Muscle of leg (tissue), 11 donors: Measurements from ENCODE around the gene PIN1. TPM values are rescaled to one million over a fixed set of nuclear protein-coding genes. Genes with fewer than 3 reads are reported as not detected.
"Not testable (repeated sequence)": the region's sequence is repeated elsewhere in the genome, so short reads cannot be mapped to it uniquely, and the experiment has no call there.

Experiments
- DNase-seq: peaks from one replicate; pipeline ENCODE4 v3.0.0; 2013
- H3K27ac ChIP-seq: one replicate; pipeline ENCODE4 v1.5.1; 2013; ENCODE audit warnings: mild to moderate bottlenecking, low read length, control low read depth
- H3K27me3 ChIP-seq: one replicate; pipeline ENCODE4 v1.6.1; 2013; ENCODE audit warnings: low read length; ENCODE audit not compliant: control insufficient read depth, insufficient read depth
- H3K36me3 ChIP-seq: one replicate; pipeline ENCODE4 v1.6.1; 2013; ENCODE audit warnings: low read length; ENCODE audit not compliant: control insufficient read depth, insufficient read depth
- H3K4me1 ChIP-seq: one replicate; pipeline ENCODE4 v1.6.1; 2013; ENCODE audit warnings: low read length; ENCODE audit not compliant: control insufficient read depth, insufficient read depth
- H3K4me3 ChIP-seq: one replicate; pipeline ENCODE4 v1.5.1; 2013; ENCODE audit warnings: low read length, control low read depth
- H3K9me3 ChIP-seq: replicated peaks from 2 replicates; pipeline ENCODE4 v1.6.1; 2013; ENCODE audit warnings: low read depth, low read length; ENCODE audit not compliant: control insufficient read depth
- WGBS: methylation state at CpG from one replicate; pipeline ENCODE4 v1.1.5; 2013; ENCODE audit warnings: missing lambda C conversion rate; ENCODE audit not compliant: insufficient coverage; 5-methylcytosine and 5-hydroxymethylcytosine counted together
- polyA plus RNA-seq, 8 donors: library from polyadenylated mRNA; unstranded; fragments of 120-200 nt; gene quantifications; one replicate each; pipeline versions ENCODE4 v1.2.1 to v1.2.3, GENCODE V29; 2013; ENCODE audit warnings: inconsistent platforms in 1 of 8, low replicate concordance in 1 of 8; ENCODE audit not compliant: insufficient read length in 8 of 8, insufficient read depth in 1 of 8
- total RNA-seq: library from RNA; stranded (reverse); fragments of 120-200 nt; gene quantifications from one replicate; pipeline ENCODE4 v1.2.4, GENCODE V29; 2013

PIN1 gene
- total and polyA plus RNA-seq, 9 donors = 75.0 to 91.8 (median 81.3) TPM

DNA sequence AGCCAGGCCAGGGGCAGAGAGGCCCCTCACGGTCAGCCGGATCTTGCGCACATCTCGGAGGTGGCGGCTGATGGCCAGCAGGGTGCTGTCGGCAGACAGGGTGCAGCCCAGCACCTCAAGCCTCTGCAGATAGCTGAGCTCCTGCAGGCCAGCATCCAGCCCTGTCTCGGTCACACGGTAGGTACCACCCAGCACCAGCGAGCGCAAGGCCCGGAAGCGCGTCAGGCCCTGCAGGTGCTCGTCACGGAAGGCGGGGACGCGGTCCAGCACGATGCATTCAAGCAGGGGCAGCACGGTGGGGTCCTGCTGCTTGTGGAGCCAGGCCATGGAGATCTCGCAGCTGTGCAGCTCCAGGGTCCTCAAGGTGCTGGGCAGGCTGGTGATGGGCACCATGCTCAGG, 24.0 kb upstream of the PIN1 start:
- WGBS = 95% methylated on average over 21 of the region's 21 CpGs
- Histone ChIP-seq H3K36me3 (peaks cover 49% of the 10 kb centered on the region), H3K4me1 (no peaks in the 10 kb centered on the region)

DNA sequence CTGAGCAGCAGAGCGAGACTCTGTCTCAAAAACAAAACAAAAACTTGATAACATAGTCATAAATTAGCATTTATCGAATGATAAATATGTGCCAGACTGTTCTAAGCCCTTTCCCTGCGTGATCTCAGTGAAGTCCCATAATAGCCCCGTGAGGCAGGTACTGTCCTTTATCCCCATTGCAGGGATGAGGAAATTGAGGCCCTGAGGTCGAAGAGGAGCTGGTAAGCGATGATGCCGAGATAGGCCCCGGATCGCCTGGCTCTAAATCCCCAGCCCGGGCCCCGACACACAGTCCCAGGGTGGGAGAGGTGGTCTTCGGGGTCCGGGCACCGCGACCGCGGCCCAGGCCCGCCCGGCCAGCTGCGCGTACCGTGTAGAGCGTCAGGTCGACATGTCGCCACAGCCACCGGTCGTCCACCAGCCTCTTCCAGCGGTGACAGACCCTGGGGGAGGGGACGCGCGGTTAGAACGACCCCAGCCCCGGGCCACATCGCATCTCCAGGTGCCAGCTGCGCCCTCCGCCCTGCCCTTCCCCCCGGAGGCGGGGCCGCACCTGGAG, 16.9 kb upstream of the PIN1 start:
- Histone ChIP-seq H3K4me1 (peaks cover 16% of the 10 kb centered on the region), H3K36me3 (peaks cover 6% of the 10 kb centered on the region), H3K27ac (peak overlapping the region; percentile 98), H3K27me3 (no peaks in the 10 kb centered on the region), H3K9me3 (peaks cover 3% of the 10 kb centered on the region), H3K4me3 (peak overlapping the region; percentile 96)
- under 1% methylated on average over 36 of the region's 39 CpGs for WGBS
- no peak for DNase-seq

More for the DNA sequence above, 24.0 kb upstream of the PIN1 start:
- no peak overlapping the region for H3K4me3 ChIP-seq
- no peak for DNase-seq
- H3K27me3 ChIP-seq = no peaks in the 10 kb centered on the region
- peaks cover 3% of the 10 kb centered on the region for H3K9me3 ChIP-seq
- H3K27ac ChIP-seq = no peak overlapping the region

- H3K9me3 ChIP-seq = peaks cover 3% of the 10 kb centered on the region
- peak; percentile 100 for DNase-seq
- H3K4me3 ChIP-seq = peak within 1 kb of the TSS; percentile 96
- peak within 1 kb of the TSS; percentile 98 for H3K27ac ChIP-seq
- peaks cover 23% of the 10 kb centered on the region for H3K4me1 ChIP-seq
- WGBS = under 1% methylated on average over 80 of the region's 82 CpGs
- no peaks in the 10 kb centered on the region for H3K27me3 ChIP-seq
- H3K36me3 ChIP-seq = peaks cover 6% of the 10 kb centered on the region
These were observed 16.2 kb upstream of the PIN1 start, which contains the start of gene FBXL12 for GRCh38 chr19:9818734-9819595. TSS of gene FBXL12 (minus strand) at chr19:9819079. CDS start at chr19:9818813, 266 bp downstream.

DNA sequence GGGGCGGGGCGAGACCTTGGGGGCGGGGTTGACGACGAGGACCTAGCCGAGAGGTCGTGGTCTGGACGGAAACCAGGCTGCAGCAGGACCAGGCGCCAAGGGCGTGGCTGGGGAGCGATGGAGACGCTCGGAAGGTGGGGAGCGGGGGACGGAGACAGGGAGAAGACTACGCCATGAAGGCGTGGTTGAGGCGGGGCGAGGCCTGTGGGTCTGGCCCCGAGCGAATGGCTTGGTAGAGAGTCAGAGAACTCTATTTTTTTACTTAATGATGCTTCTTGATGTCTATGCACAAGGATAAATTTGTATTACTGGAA, 15.6 kb upstream of the PIN1 start:
- peak overlapping the region; percentile 43 for H3K4me3 ChIP-seq
- peaks cover 6% of the 10 kb centered on the region for H3K36me3 ChIP-seq
- under 1% methylated on average over 17 of the region's 21 CpGs for WGBS
- DNase-seq = no peak
- no peaks in the 10 kb centered on the region for H3K27me3 ChIP-seq
- peak overlapping the region; percentile 98 for H3K27ac ChIP-seq
- H3K4me1 ChIP-seq = peaks cover 24% of the 10 kb centered on the region
- H3K9me3 ChIP-seq = peaks cover 3% of the 10 kb centered on the region

DNA sequence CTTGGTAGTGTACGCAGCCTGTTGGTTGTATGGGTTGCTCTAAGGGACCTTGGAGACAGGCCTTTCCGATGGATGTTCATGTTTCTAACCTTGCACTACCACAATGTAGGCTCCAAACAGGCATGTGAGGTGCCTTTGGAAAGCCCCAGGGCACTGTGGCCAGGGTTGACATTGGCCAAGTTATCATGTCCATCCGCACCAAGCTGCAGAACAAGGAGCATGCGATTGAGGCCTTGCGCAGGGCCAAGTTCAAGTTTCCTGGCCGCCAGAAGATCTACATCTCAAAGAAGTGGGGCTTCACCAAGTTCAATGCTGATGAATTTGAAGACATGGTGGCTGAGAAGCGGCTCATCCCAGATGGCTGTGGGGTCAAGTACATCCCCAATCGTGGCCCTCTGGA, 15.1 kb upstream of the PIN1 start:
- WGBS = 100% methylated on average over 1 of the region's 8 CpGs
- H3K4me1 ChIP-seq = peaks cover 24% of the 10 kb centered on the region
- H3K4me3 ChIP-seq = peak overlapping the region; percentile 43
- not testable (repeated sequence) for H3K9me3 ChIP-seq, DNase-seq, H3K27me3 ChIP-seq, H3K36me3 ChIP-seq
- peak overlapping the region; percentile 98 for H3K27ac ChIP-seq

GRCh38 chr19:9823816-9824215, 11.3 kb upstream of the PIN1 start:
- WGBS = 7% methylated on average over 2 of the region's 5 CpGs
- H3K9me3 ChIP-seq = no peaks in the 10 kb centered on the region
- peak overlapping the region; percentile 65 for H3K27ac ChIP-seq
- no peaks in the 10 kb centered on the region for H3K27me3 ChIP-seq
- peaks cover 4% of the 10 kb centered on the region for H3K36me3 ChIP-seq
- no peak overlapping the region for H3K4me3 ChIP-seq
- peak; percentile 46 for DNase-seq
- H3K4me1 ChIP-seq = peaks cover 30% of the 10 kb centered on the region

GRCh38 chr19:9827289-9828238, 7.6 kb upstream of the PIN1 start, which contains the start of gene UBL5:
TSS of gene UBL5 (plus strand) at chr19:9827918. CDS start at chr19:9828338, 420 bp downstream.
- Histone ChIP-seq H3K4me3 (peak within 1 kb of the TSS; percentile 97), H3K9me3 (no peaks in the 10 kb centered on the region), H3K36me3 (peaks cover 14% of the 10 kb centered on the region), H3K27ac (peak within 1 kb of the TSS; percentile 69), H3K4me1 (peaks cover 25% of the 10 kb centered on the region), H3K27me3 (no peaks in the 10 kb centered on the region)
- DNase-seq = peak; percentile 95
- WGBS = 0% methylated on average over 58 of the region's 62 CpGs

- Histone ChIP-seq H3K27me3 (no peaks in the 10 kb centered on the region), H3K4me1 (peaks cover 21% of the 10 kb centered on the region), H3K9me3 (no peaks in the 10 kb centered on the region), H3K36me3 (peaks cover 14% of the 10 kb centered on the region), H3K4me3 (peak overlapping the region; percentile 97), H3K27ac (no peak overlapping the region)
- no peak for DNase-seq
- WGBS = 17% methylated on average over 5 of the region's 13 CpGs
These were observed 6.5 kb upstream of the PIN1 start for GRCh38 chr19:9828551-9829063.

DNA sequence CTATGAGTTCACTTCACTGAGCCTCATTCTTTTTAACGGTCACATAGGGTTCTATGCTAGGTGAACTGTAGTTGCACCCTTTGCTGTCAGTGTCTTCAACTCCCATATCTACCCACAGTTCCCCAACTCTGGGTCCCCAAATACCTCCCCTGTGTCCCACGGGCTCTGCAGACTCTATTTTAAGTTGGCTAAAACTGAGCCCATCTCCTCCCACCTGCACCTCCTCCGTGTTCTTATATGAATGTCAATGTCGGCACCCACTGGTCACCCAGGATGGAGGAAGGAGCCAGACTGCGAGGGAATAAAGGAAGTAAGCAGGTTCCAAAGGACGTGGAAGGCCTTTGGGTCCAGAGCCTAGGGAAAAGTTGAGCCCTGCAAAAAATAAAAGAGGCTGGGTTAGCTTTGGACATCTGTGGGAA, 802 bp upstream of the PIN1 start:
- peaks cover 10% of the 10 kb centered on the region for H3K4me1 ChIP-seq
- no peak for DNase-seq
- 49% methylated on average over 5 of the region's 6 CpGs for WGBS
- H3K27me3 ChIP-seq = no peaks in the 10 kb centered on the region
- H3K9me3 ChIP-seq = no peaks in the 10 kb centered on the region
- H3K27ac ChIP-seq = peak overlapping the region; percentile 65
- peak overlapping the region; percentile 72 for H3K4me3 ChIP-seq
- H3K36me3 ChIP-seq = peaks cover 30% of the 10 kb centered on the region
